Prostate gland (tissue), 2 donors: ENCODE measurements around the gene FBLL1. TPM values are rescaled to one million over a fixed set of nuclear protein-coding genes. Genes with fewer than 3 reads are reported as not detected.
"Not testable (repeated sequence)": the region's sequence is repeated elsewhere in the genome, so short reads cannot be mapped to it uniquely, and the experiment has no call there.

Source experiments
- DNase-seq: peaks from one replicate; pipeline ENCODE4 v3.0.0-alpha.2; 2019; ENCODE audit warnings: low spot score
- H3K27ac ChIP-seq, 2 donors: fragments of 200-600 bp; sonication (generic); 2 replicates each; pipeline ENCODE4 v1.5.1; 2017 to 2019
- H3K27me3 ChIP-seq: fragments of 200-600 bp; sonication (generic); replicated peaks from 2 replicates; pipeline ENCODE4 v1.5.1; 2019; ENCODE audit not compliant: insufficient read depth
- H3K36me3 ChIP-seq, 2 donors: fragments of 200-600 bp; sonication (generic); 1 replicate in 1 of 2; 2 replicates in 1 of 2; pipeline versions ENCODE4 v1.5.1 to v1.8.1; 2017 to 2019
- H3K4me1 ChIP-seq: fragments of 200-600 bp; sonication (generic); replicated peaks from 2 replicates; pipeline ENCODE4 v1.5.1; 2019
- H3K4me3 ChIP-seq, 2 donors: fragments of 200-600 bp; sonication (generic); 2 replicates each; pipeline ENCODE4 v1.5.1; 2017 to 2019
- H3K9me3 ChIP-seq: fragments of 200-600 bp; sonication (generic); 2 replicates; pipeline ENCODE4 v1.5.1; 2017
- CTCF ChIP-seq, 4 experiments: fragments of 200-600 bp in 2 of 4; fragments of 450-650 bp in 2 of 4; sonication (generic) in 2 of 4; IDR thresholded peaks; 1 replicate in 3 of 4; 2 replicates in 1 of 4; pipeline ENCODE4 v1.5.1; 2016 to 2019; ENCODE audit warnings: antibody characterized with exemption in 4 of 4, mild to moderate bottlenecking in 2 of 4, moderate library complexity in 2 of 4
- POLR2A ChIP-seq: fragments of 450-650 bp; IDR thresholded peaks from one replicate; pipeline ENCODE4 v1.6.1; 2016; ENCODE audit warnings: antibody characterized with exemption, mild to moderate bottlenecking
- POLR2AphosphoS5 ChIP-seq: sonication (generic); formaldehyde crosslinking; IDR thresholded peaks from one replicate; pipeline ENCODE4 v1.6.1; 2017; ENCODE audit warnings: antibody characterized with exemption
- WGBS: methylation state at CpG from one replicate; pipeline ENCODE4 v1.1.5; 2018; 5-methylcytosine and 5-hydroxymethylcytosine counted together
- intact Hi-C: fragments of 100-400 bp; cut with DNase I; formaldehyde crosslinking; loops from one replicate; pipeline ENCODE4 v1.14.2; 2022
- total RNA-seq, 2 donors: library from RNA; depleted of rRNA; stranded (reverse); fragments of >200 nt; gene quantifications; one replicate each; pipeline ENCODE4 v1.1.0, GENCODE V29; 2016

Gene FBLL1
- total RNA-seq, 2 donors from 2014 or later: 1.3 to 4.0 TPM

- TF ChIP-seq POLR2A: no peak
- no peak for TF ChIP-seq CTCF (IDR thresholded peaks at IDR 0.05)
- TF ChIP-seq POLR2AphosphoS5: no peak
Observed at GRCh38 chr5:168562279-168562678, 33.2 kb downstream of the FBLL1 start.

GRCh38 chr5:168563959-168564358, 34.9 kb downstream of the FBLL1 start:
- Histone ChIP-seq H3K9me3 (no peaks in the 10 kb centered on the region), H3K27me3 (no peaks in the 10 kb centered on the region), H3K4me1 (no peaks in the 10 kb centered on the region), H3K4me3 (no peak overlapping the region), H3K36me3 (no peaks in the 10 kb centered on the region), H3K27ac (no peak overlapping the region)
- WGBS: 88% methylated on average over 1 of the region's 1 CpG
- DNase-seq: no peak
- intact Hi-C loops: no loop called here
- TF ChIP-seq CTCF (IDR thresholded peaks at IDR 0.05) (no peak), POLR2AphosphoS5 (no peak), POLR2A (no peak)

More at GRCh38 chr5:168562279-168562678, 33.2 kb downstream of the FBLL1 start:
- 50% methylated on average over 2 of the region's 2 CpGs for WGBS
- Histone ChIP-seq H3K27ac (no peak overlapping the region), H3K36me3 (no peaks in the 10 kb centered on the region), H3K9me3 (no peaks in the 10 kb centered on the region), H3K4me1 (no peaks in the 10 kb centered on the region), H3K27me3 (no peaks in the 10 kb centered on the region), H3K4me3 (no peak overlapping the region)
- intact Hi-C loops: no loop called here
- DNase-seq: no peak

- no peak for DNase-seq
- 97% methylated on average over 6 of the region's 6 CpGs for WGBS
- H3K9me3 ChIP-seq: no peaks in the 10 kb centered on the region
- intact Hi-C loops: no loop called here
- no peaks in the 10 kb centered on the region for H3K27me3 ChIP-seq
- H3K4me1 ChIP-seq: no peaks in the 10 kb centered on the region
- no peaks in the 10 kb centered on the region for H3K36me3 ChIP-seq
- no peak for TF ChIP-seq CTCF (IDR thresholded peaks at IDR 0.05)
- no peak for TF ChIP-seq POLR2A
- TF ChIP-seq POLR2AphosphoS5: no peak
- H3K27ac ChIP-seq: no peak overlapping the region
- no peak overlapping the region for H3K4me3 ChIP-seq
Observed at GRCh38 chr5:168568738-168569137, 39.6 kb downstream of the FBLL1 start.

GRCh38 chr5:168570490-168571328, 41.6 kb downstream of the FBLL1 start:
- intact Hi-C loops: no loop called here
- DNase-seq: no peak
- H3K4me3 ChIP-seq: no peak overlapping the region
- H3K27ac ChIP-seq: no peak overlapping the region
- 85% methylated on average over 11 of the region's 11 CpGs for WGBS
- TF ChIP-seq CTCF (IDR thresholded peaks at IDR 0.05) (no peak), POLR2A (no peak), POLR2AphosphoS5 (no peak)
- H3K27me3 ChIP-seq: no peaks in the 10 kb centered on the region
- no peaks in the 10 kb centered on the region for H3K36me3 ChIP-seq
- no peaks in the 10 kb centered on the region for H3K4me1 ChIP-seq
- no peaks in the 10 kb centered on the region for H3K9me3 ChIP-seq

- 86% methylated on average over 2 of the region's 3 CpGs for WGBS
- H3K4me3 ChIP-seq, DNase-seq, H3K4me1 ChIP-seq, H3K36me3 ChIP-seq, H3K9me3 ChIP-seq, H3K27me3 ChIP-seq, H3K27ac ChIP-seq, intact Hi-C loops: not testable (repeated sequence)
Observed at GRCh38 chr5:168573663-168574062, 44.6 kb downstream of the FBLL1 start.

GRCh38 chr5:168574156-168574555, 45.1 kb downstream of the FBLL1 start:
- 96% methylated on average over 1 of the region's 1 CpG for WGBS
- H3K27me3 ChIP-seq, H3K27ac ChIP-seq, H3K9me3 ChIP-seq, H3K4me1 ChIP-seq, intact Hi-C loops, DNase-seq, H3K4me3 ChIP-seq, H3K36me3 ChIP-seq: not testable (repeated sequence)
